ENCODE measurements around the gene TUT1.
"Not testable (repeated sequence)": the region's sequence is repeated elsewhere in the genome, so short reads cannot be mapped to it uniquely, and the experiment has no call there.

TUT1 gene

DNA sequence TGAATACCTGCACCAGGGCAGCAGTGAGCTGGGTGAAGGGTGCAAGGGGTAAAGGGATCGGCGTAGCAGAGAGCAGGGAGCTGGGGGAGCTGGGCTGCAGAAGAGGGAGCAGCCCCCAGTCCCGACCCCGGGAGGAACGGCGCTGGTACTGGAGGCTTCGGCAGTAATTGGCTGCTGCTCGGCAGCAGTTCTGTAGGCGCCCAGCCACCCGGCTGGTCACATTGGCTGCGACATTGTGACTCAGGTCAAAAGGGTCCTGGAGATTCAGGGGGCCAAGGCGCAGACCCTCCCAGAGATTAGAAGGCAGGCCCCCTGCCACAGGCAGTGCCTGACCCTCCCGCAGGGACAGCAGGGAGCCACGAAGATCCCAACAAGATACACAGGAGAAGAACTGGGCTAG lies 15.5 kb downstream of the TUT1 start:
- no peak for DNase-seq (ENCODE audit: low read depth)

DNA sequence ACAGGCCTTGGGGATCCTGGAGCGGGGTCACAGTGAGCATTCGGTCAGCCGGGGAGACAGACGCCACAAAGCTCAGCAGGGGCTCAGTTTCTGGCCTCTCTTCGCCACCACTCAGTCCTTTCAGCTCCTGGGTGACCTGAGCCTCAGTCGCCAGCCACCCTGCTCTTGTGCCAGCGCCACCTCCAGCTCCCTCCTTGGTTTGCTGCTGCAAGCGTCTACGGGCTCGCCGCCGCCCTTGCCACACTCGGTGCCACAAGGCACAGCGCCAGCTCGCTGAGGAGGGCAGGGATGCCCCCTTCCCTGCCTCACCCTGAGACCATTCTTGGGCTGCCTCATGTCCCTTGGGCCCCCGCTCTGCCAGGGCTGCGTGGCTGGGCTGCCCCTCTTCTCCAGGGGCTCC lies 16.2 kb downstream of the TUT1 start:
- DNase-seq (ENCODE audit: low read depth), result no peak

DNA sequence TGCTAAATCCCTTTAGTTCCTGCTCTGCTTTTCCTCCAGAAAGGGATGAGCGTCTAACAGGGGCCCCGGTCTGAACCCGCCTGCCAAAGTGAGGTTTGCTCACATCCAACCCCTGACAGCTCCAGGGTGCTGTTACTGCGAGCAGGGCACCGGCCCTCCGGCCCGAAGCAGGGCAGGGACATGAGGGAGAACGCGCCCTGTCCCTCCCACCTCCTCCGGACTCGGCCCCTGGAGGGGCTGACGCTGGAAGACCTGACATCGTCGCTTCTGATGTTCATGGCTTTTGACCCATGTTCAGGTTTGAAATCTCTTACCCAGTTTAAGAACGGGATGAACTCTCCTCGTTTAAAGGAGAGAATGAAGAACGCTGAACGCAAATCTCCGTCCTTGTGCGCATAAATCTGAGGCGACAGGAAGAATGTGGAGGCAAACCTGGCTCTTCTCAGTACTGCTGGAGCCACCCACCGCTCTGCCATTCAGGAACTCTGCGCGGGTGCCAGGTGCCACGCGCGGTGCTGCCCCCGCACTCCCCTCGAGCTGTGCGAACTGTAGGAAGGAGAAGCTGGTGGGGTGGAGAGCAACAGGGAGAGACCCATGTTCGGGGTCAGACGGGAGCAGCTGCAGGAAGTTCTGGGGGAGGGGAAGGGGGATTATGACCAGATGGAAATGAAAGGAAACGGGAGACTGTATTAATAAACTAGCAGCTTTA lies 16.8 kb downstream of the TUT1 start:
- DNase-seq (ENCODE audit: low read depth), result no peak

DNA sequence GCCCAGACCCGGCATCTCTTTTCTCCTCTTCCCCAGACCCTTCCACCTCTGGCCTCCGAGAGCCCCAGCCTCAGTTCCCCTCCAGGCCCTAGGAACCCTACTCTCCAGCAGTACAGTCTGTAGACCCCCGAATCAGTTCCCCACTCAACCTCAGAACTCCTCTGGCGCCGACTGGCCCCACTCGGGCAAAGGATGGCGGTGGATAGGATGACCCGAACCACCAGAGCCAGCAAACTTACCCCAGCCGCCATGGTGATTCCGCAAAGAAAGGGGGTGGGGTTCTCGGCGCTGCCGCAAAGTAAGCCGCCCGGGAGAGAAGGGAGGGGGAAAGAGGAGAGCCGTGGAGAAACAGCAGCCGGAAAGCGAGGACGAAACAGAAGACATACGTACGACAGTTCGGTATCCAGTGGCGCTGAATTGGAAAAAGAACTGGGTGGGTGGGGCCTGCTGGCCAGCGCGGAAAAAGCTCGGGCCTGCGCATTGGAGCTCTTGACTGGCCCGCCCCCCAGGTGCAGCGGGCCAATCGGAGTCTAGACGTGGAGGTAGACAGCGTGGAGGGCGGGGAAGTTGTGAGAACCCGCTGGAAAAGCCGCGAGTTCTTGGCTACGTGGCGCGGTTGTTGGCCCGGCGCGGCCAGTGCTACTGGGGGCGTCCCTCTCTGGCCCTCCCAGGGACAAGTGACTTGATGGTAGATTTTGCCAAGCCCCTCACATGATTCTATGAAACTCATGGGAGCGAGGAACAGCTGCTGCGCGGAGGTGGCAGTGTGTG lies 17.5 kb downstream of the TUT1 start, which contains the start of gene EEF1G:
TSS of gene EEF1G (minus strand) at position 300 of the 771 bp plus-strand sequence. CDS start at position 251, 49 bp downstream.
- peak; percentile 95 for DNase-seq (ENCODE audit: low read depth)

DNA sequence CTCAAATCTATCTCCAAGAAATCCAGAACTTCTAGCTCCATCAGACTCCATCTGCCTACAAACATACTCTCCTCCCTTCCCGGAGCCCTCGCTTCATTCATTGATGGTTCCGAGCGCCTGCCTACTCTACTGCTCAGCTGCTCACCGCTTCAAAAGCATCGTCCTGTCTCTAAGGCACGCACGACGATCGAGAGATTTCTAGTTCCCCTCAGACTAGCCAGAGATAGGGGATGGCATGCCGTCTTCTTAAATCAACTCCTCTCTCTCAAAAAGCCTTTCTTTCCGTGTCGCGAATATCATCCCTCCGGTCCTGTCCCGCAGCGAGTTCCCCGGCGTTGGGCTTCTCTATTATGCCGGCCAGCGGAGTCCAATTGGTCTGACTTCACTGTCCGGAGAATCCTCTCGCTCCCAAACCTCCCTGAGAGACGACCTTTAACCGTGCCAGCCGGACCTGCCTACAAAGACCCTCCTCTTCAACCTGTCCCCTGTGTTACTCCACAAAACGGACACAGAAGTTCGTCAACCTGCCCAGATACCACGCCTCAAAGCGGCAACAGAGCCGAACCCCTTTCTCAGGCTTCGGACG lies 18.2 kb downstream of the TUT1 start:
- no peak for DNase-seq (ENCODE audit: low read depth)

DNA sequence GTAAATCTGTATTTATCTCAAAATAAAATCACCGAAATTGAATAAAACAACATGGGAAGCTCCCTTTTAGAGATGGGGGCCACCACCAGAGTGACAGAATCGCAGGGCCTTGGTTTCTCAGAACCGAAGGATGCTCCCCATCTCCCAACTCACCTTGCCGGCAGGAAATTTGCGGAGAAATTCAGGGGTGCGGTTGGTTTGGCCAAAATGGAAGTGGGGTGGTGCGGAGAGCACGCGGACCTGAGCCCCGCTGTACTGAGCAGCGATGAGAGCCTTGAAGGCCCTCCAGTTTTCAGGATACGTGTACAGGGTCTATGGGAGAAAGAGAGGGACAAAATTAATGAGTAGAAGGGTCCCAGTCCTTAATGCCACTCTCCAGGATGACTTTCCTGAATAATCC lies 18.9 kb downstream of the TUT1 start:
- no peak for DNase-seq (ENCODE audit: low read depth)

DNA sequence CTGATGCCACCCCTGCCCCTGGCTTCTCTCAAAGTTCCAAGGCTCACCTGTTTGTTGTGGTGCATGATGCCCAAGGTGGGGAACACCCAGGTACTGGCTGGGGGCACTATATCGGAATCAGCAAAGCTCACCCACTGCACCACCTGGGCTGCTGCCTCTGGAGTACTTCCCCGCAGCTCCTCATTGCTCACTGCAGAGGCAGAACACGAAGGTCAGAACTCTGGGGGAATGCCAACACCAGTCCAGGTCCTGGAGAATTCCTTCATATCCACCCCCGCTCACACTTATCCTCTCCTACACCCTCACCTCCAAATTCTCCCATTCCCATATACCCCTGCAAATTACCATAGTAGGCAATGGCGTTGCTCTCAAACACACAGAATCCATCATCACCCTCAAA lies 19.8 kb downstream of the TUT1 start:
- not testable (repeated sequence) for DNase-seq (ENCODE audit: low read depth)

DNA sequence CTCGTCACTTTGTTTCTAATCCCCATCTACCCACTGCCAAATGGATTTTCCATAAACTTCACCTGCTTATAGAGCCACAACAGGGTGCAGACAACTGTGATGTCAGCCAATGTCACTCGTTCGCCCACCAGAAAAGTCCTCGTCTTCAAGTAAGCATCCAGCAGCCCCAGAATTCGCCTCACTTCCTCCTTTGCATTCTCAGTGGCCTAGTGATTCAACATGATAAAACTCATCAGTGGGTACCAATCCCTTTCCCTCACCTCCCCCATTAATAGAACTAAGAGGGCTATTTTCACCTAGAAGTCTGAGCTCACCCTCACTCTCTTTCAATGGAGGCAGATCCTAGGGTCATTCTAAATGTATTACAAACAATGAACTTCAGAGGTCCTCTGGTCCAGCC lies 20.4 kb downstream of the TUT1 start:
- DNase-seq (ENCODE audit: low read depth), result not testable (repeated sequence)

DNA sequence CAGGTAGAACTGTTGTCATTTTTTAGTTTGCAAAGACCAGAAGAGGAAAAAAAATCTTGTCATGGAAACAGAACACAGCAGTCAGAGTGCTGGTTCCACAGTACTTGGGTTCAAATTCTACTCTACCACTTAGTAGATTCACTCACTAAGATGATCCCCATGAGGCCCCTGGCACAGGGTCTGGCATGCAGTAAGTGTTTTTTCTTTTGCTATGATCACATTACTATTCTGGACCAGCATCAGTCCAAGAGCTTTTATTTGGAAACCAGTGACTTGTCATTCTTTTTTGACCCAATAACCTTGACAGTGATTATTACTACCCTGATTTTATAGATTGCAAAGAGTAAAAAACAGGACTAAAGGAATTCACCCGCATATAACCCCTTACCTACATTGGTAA lies 21.7 kb downstream of the TUT1 start:
- DNase-seq (ENCODE audit: low read depth), result no peak

DNA sequence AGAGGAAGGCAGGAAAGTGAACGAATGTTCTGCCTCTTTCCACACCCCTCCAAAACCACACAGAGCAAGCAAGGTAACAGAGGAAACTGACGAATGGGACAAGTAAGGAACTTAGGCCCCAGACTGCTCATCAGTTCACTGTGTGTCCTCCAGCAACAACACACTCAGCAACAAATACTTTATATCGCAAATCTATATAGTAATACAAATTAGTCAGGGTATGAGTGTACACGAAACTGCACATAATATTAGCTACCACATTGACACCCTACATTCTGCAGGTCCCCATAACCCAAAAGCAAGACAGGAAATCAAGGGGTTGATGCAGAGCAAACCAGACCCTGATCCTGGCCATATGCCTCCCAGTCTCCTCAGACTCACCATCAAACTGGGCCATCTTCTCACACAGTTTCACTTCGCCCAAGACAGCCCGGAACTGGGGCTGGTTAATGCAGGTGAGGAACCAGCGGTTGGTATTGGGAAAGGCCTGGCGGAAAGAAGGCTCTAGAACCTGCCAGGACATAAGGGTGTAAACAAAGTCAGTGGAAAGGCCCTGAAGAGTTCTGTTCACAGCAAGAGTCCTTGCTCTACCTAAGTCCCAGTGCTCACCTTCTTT lies 24.2 kb downstream of the TUT1 start:
- DNase-seq (ENCODE audit: low read depth), result no peak

DNA sequence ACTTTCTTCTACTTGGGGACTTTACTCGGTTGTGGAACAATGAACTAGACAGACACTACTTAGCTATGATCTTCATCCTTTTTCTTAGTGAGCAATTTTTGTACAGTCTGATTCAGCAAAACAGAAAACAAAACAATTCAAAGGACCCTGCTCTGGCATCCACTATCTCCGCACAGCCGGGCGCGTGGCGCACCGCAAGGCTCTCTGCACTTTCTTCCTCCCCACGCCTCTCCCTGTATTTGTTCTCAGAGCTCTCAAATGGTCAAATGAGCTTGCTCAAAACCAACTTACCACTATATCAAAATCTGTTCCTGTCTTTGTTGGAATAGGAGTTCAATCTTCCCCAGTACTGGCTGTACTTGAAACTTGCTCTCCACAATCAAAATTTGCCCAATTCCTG lies 25.1 kb downstream of the TUT1 start:
- no peak for DNase-seq (ENCODE audit: low read depth)

DNA sequence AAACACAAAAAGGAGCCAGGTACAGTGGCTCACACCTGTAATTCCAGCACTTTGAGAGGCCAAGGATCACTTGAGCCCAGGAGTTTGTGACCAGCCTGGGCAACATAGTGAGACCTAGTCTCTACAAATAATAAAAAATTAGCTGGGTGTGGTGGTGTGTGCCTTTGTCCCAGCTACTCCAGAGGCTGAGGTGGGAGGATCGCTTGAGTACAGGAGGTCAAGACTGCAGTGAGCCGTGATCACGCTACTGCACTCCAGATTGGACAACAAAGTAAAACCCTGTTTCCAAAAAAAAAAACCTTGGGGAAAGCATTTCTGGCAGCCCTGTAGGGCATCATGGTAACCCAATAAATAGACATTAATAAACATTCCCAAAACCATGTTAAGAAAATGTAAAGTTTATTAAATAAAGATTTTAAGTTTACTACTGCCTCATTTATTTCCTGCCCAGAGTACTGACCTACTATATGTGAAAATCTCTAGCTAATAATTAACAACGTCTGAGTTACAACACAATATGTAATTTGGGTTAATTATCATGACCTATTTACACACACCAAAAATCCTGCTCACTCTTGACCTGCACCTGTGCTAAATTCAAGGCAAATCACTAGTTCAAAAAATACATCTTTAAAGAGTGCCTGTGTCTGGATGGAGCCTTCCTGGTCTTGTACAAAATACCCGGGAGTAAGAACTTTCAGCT lies 26.1 kb downstream of the TUT1 start:
- DNase-seq (ENCODE audit: low read depth), result no peak

DNA sequence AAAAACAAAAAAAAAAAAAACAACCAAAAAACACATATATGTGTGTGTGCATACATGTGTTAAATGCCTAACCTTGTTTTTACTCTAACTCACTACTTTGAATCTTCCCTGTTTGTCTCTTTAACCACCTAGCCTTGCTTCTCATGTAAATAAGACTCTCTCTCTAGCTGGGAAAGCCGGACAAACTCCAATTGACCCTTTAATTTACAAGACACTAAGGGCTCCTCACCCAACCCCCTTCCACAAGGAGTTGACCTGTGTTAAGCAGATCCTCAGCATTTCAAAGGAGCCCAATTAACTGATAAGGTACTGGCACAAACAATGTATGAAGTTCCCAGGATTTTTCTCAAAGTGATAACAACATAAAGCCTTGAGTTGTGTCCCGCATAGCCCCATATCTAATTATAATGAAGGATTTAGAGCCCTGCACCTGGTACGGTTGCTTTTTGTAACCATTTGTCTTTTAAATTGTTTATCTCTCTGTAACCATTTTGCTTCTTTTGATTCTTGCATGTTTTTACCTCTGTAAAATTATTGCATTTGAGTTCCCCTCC lies 29.6 kb downstream of the TUT1 start:
- DNase-seq (ENCODE audit: low read depth), result not testable (repeated sequence)

DNA sequence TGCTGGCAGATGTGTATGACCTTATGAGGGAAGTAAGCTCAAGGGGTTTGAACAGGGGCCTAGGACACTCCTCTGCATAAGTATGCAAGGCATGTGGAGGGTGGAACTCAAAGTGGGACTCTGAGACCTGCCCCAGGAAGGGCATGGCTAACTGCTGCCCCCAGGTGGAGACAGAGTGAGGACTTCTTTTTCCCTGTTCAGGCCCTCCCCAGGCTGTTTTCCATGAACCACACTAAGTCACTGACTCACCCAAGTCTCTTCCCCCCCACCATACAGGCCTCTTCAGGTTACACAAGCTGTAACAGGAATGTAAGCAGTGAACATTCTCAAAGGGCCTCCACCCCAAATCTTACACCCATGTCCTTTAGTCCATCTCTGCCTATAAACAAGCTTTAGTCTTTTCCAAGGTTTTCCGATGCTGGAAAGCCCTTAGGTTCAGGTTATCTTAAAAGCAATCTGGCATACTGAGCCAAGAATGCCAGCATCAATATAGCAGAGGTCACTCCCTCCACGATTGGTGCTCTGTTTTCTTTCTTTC lies 30.7 kb downstream of the TUT1 start:
- DNase-seq (ENCODE audit: low read depth), result no peak

DNA sequence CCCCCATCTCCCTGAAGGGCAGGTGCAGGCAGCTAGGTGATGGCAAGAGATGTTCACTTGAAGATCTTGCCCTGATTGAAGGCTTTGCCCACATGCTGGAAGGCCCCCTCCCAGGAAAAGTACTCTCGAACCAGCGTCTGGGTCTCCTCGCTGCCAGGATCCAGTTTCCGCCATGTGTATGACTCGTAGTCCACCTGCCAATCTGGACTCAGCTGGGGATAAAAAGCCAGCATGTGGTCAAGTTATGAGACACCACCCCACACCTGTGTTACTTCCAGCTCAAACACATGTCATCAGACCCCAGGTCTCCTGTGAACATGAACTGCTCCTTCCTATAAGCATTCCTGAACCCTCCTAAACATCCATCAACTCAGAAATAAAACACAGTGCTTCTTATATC lies 31.7 kb downstream of the TUT1 start:
- not testable (repeated sequence) for DNase-seq (ENCODE audit: low read depth)

DNA sequence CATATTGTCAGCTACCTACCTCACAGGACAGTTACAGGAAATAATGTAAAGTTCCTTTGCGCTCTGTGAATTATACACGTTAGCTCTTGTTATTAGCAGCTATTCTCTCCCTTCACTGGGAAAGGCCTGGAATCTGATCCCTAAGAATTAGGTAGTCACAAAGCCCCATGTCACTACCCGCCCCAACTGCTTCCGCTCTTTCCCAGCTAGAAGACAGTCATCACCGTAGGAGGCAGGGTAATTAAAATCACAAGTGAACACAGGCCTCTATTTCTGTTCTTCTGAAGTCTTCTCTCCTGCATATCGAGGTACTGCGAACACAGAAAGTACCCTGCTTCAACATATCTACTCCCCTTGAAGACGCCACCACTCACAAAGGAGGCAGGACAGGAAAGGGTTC lies 32.1 kb downstream of the TUT1 start:
- DNase-seq (ENCODE audit: low read depth), result no peak

DNA sequence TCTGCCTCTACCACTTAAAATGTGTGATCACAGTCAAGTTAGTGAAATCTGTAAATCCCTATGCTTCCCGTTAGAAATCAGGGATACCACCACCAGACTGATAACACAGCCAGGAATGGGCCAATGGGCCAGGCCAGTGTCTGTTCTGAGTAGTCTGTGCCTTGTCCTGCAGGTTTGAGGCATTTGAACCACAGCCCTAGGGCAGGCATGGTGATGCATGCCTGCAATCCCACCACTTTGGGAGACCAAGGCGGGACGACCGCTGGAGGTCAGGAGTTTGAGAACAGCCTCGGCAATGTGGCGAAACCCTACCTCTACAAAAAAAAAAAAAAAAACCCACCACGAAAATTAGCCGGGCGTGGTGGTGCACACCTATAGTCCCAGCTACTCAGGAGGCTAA lies 32.7 kb downstream of the TUT1 start:
- no peak for DNase-seq (ENCODE audit: low read depth)

DNA sequence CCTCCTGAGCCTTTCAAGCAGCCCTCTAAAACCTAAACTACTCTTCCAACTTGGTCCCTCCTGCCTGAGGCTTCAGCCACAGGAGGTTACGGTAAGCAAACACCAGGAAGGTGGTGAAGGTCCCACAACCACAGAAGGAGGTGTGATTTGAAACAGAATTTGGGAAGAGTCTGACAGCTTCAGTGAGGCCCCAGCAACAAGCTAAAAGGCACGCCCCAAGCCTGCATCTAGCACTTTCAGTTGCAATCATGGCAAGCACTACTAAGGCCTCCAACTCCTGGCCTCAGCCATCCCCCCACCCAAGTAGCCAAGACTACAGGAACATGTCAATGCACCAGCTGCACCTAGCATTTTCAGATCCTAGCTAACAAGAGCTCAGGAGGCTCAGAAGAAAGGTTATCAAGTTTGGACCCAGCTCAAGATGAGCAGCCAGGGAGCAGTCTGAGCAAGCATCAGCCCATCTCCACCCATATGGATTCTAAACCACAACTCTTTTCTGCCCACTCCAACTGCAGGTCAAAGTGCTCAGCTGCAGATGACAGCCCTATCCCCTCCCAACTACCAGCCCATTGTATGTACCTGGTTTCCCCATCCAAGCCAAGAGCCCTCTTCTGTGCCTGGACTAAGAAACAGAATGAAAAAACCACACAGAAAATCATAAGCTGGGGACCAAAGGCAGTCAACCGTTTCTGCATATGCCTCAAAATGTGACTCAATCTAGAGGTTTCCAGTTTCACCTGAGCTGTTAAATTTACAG lies 34.3 kb downstream of the TUT1 start:
- DNase-seq (ENCODE audit: low read depth), result no peak

DNA sequence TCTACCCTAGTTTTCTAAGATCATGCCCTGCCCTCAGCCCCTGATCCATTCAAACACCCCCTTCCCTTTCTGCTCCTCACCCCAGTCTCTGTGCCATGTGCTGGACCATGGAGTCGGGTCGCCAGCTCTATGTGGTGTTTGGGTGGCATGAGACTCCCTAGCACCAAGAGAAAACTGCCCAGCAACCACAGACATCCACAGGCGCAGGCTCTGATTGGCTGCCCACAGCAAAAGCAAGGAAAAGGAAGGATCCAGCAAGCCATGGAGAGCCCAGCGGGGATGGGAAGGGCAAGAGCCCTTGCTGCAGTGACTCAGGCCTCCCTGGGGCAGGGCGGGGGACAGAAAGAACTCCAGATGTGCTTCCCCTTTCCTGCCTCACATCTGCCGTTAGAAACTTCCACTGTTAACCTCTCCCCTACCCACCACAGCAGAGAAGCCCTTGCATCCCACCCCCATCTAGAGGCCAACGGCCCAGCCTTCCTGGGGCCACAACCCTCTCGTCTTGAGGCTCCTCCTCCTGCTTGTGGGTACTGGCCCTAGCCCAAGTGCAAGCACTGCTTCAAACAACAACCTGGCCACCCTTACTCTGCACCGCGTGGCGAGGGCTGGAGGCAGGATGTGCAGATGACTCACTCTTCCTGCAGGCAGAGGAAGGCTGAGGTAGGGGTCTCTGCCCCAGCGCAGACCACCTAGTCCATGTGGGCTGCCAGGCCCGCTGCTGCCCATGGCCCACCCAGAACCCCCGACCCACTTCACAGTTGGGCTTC lies 35.0 kb downstream of the TUT1 start:
- DNase-seq (ENCODE audit: low read depth), result peak; percentile 63

Data from stimulated activated CD8-positive, alpha-beta memory T cell treated with anti-CD3 and anti-CD28 coated beads, Interleukin-12 subunit alpha, Interleukin-12 subunit beta, amount 100 ng/mL, for 4 hours (primary cell).